DLD1 (cell line): Measurements from ENCODE around the gene ZSCAN26.
"Not testable (repeated sequence)": the region's sequence is repeated elsewhere in the genome, so short reads cannot be mapped to it uniquely, and the experiment has no call there.

Experiments
- in situ Hi-C: cut with HindIII; loops from 2 replicates; pipeline ENCODE4 v1.10.0; 2017; ENCODE audit warnings: low sequenced_read_pairs

The ZSCAN26 gene

GRCh38 chr6:28315628-28316027 is 48.7 kb downstream of the ZSCAN26 start:
- in situ Hi-C loops = no loop called here

GRCh38 chr6:28317866-28318265 is 50.9 kb downstream of the ZSCAN26 start:
- in situ Hi-C loops = not testable (repeated sequence)

- in situ Hi-C loops = no loop called here
Observed at GRCh38 chr6:28322661-28323060, 55.7 kb downstream of the ZSCAN26 start.

GRCh38 chr6:28323813-28324424 is 57.0 kb downstream of the ZSCAN26 start:
- in situ Hi-C loops = no loop called here

- in situ Hi-C loops = no loop called here
Observed at GRCh38 chr6:28326371-28326948, 59.5 kb downstream of the ZSCAN26 start.
